AG10803 (cell line): Measurements from ENCODE around the gene FIGNL1.

Source experiments
- DNase-seq: peaks from one replicate; pipeline ENCODE4 v3.0.0; 2010; ENCODE audit warnings: low read depth
- H3K4me3 ChIP-seq: 2 replicates; pipeline ENCODE4 v1.5.1; 2011; ENCODE audit warnings: mild to moderate bottlenecking, low read length, control low read depth
- TF ChIP-seq, protein P1 (sequence below): conservative IDR thresholded peaks from 2 replicates; pipeline ENCODE4 v1.5.1; 2011; ENCODE audit warnings: mild to moderate bottlenecking, low read length, control low read depth, inconsistent platforms

FIGNL1 gene

DNA sequence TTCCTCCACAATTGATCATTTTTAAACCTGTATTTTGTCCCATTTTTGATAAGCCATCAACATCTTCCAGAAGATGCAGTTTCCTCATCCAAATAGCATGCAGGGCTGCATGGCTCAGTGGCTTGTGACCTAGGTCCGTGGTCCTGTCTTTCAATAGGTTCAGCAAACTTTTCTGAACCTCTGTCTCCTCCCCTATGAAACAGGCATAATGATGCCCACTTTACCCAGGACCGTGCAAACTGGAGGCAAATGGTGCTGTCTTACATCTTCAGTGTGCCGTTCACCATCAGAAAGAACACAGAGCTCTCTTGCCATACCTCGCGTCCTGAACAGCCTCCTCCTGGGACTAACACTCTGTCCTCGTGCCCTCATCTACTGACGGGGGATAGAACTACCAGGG is 22.3 kb upstream of the FIGNL1 start:
- no peak for DNase-seq
- no peak overlapping the region for H3K4me3 ChIP-seq
- TF ChIP-seq, protein P1, sequence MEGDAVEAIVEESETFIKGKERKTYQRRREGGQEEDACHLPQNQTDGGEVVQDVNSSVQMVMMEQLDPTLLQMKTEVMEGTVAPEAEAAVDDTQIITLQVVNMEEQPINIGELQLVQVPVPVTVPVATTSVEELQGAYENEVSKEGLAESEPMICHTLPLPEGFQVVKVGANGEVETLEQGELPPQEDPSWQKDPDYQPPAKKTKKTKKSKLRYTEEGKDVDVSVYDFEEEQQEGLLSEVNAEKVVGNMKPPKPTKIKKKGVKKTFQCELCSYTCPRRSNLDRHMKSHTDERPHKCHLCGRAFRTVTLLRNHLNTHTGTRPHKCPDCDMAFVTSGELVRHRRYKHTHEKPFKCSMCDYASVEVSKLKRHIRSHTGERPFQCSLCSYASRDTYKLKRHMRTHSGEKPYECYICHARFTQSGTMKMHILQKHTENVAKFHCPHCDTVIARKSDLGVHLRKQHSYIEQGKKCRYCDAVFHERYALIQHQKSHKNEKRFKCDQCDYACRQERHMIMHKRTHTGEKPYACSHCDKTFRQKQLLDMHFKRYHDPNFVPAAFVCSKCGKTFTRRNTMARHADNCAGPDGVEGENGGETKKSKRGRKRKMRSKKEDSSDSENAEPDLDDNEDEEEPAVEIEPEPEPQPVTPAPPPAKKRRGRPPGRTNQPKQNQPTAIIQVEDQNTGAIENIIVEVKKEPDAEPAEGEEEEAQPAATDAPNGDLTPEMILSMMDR: no peak

DNA sequence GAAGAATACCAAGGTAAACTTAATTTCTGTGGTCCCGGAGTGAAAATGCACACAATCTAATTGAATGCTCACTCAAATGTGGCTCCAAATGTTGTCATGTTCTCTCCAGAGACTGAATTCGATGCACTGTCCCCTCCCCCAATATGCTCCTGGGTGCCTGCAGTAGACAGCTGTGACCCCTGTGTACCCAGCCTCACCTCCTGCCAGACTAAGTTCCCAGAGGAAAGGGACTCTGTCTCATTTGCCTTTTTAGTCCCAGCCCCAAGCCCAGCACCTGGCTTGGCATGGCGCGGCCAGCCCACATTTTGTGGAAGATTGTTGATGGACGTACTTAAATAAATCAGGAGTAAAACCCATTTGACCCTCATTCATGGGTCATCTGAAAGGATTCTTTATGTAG is 21.8 kb upstream of the FIGNL1 start:
- H3K4me3 ChIP-seq: no peak overlapping the region
- DNase-seq: no peak
- TF ChIP-seq, protein P1: no peak

DNA sequence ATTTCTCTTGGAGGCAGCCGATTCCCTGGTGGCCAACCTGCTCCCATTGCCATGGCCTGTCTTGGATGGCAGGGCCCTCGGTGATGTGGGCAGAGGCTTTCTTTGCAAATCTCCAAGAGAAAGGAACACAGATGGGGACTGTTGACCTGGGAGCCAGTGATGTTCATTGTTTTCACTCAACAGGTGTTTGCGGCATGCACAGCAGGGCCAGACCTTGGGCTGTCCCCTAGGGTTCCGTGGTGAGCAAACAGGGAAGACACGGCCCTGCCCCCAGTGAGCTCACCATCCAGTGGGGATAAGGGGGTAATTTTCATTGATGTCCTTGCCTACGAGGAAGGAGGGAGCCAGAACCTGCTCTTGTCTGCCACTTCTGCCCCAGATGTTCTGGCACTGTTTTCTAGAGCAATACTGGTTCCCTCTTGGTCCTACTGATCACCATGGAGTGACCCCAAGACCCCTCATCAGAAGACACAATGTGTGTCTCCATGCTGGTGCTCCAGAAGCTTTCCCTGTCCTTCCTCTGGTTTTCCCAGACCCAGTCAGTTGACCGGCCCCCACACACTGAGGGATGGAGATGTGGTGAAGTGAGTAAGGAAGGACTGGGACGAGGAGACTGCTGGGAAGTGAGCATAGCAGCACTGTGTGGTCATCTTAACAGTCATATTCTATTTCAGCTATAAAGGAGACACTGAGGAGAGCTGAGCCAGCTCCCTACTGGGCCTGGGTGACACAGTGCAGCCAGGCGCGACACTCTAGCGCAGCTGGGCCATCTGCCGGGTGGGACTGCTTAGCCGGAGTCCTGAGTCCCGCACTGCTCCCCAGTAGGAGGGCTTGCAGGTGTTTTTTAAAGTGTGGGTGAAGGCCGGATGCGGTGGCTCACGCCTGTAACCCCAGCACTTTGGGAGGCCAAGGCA is 20.4 kb upstream of the FIGNL1 start:
- TF ChIP-seq, protein P1: no peak
- no peak overlapping the region for H3K4me3 ChIP-seq
- no peak for DNase-seq

DNA sequence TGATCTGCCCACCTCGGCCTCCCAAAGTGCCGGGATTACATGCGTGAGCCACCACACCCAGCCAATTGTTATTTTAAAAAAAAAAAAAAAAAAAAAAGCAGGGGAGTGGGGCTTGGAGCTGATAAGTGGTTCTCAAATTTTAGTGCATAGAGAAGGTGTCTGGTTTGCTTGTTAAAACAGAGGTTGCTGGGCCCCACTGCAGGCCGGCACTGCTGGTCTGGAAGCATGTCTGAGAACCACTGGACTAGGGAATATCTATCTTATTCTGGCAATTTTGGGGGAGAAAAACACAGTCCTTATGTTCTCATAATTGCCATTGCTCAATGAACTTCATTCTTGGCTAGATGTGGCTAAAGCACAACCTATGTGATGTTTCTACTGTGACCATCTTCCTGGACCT is 19.0 kb upstream of the FIGNL1 start:
- DNase-seq: no peak
- H3K4me3 ChIP-seq: no peak overlapping the region
- TF ChIP-seq, protein P1: no peak

DNA sequence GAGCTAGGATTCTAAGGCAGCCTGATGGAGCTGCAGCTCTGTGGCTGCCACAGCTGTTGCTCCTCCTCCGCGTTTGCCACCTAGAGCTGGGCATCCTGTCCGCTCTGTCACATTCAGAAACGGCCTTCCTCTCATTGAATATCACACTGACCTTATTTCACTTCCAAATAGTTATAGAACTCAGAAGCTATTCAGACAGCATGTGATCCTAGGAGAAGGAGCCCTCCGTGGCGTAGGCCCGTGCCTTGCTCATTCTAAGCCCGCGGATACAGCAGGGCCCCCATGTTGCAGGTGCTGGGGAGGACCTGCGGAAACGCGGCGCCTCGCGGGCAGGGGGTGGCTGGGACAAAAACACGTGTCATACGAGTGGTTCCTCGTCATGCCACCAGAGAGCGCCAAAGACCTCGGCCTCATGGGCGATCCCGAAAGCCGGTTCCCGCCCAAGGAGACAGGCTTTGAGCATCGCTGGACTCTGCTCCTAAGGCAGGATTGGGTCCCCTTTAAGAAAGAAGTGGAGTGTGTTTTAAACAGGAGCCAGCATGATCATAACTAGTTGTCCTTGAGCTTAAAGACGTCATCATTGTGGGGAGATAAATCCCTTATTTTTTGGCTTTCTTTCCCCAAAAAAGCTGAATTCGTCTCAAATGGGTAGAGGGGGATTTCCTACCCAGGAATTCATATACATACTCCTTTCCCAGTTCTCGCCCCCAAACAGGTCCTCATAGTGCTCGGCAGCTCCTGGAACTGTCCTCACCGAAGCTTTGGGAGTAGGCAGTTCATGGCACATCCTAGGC is 17.9 kb upstream of the FIGNL1 start:
- no peak overlapping the region for H3K4me3 ChIP-seq
- TF ChIP-seq, protein P1: peak; percentile 90
- peak; percentile 54 for DNase-seq

DNA sequence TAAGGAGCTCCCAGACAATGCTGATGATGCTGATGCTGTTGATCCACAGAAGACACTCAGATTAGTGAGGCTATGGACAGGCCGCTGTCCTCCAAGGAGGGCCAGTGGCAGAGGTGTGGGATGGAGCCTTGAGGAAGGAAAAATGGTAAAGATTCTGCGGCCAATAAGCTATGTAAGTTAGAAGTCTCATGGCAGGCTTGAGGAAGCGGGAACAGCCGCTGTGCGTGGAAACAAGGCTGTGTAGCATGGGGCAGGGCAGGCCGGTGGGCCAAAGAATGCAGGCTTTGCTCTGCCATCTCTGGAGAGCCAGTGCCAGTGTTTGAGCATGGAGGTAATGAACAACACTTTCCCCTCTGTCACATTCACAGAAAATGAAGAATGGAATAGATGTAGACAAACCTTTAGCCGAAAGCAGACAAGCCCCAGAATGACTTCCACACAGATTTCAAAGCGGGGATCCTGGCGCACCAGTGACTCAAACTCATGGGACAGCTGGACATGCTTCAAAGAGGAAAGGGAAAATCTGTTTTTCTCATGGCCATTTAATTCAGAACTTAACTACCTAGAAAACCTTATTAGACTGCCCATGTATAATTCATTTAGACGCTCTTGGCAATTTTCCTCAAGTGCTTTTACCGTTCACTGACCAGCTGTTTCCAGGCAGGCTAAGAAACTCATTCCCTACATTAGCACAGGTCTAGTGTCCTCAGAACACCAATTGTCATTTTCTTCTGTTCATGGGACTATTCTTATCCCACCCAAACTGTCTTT is 16.9 kb upstream of the FIGNL1 start:
- no peak overlapping the region for H3K4me3 ChIP-seq
- no peak for DNase-seq
- TF ChIP-seq, protein P1: no peak
